GM18508 (cell line): ENCODE data around the gene ILDR2.

ENCODE experiments used
- ATAC-seq: cut with Tn5 transposase; IDR thresholded peaks from one replicate; pipeline ENCODE4 v1.9.1; 2021; ENCODE audit warnings: moderate number of reproducible peaks; ENCODE audit not compliant: insufficient read depth, unreplicated experiment

Gene ILDR2

GRCh38 chr1:166975361-166976129 is at the start of gene ILDR2:
ILDR2 (minus strand) TSS chr1:166975540; CDS start chr1:166975268, 272 bp downstream.
- ATAC-seq, result no peak

- ATAC-seq, result peak; percentile 92
Measured at GRCh38 chr1:167022384-167022783, 47.0 kb upstream of the ILDR2 start.

GRCh38 chr1:167016100-167016750 is 40.9 kb upstream of the ILDR2 start:
- no peak for ATAC-seq

- no peak for ATAC-seq
Measured at GRCh38 chr1:167013108-167013929, 38.0 kb upstream of the ILDR2 start.

GRCh38 chr1:167012570-167012969 is 37.2 kb upstream of the ILDR2 start:
- no peak for ATAC-seq

- no peak for ATAC-seq
Measured at GRCh38 chr1:167011560-167012191, 36.3 kb upstream of the ILDR2 start.

- no peak for ATAC-seq
Measured at GRCh38 chr1:167003711-167004110, 28.4 kb upstream of the ILDR2 start.

- ATAC-seq, result no peak
Measured at GRCh38 chr1:167002354-167002753, 27.0 kb upstream of the ILDR2 start.

GRCh38 chr1:167000546-167000945 is 25.2 kb upstream of the ILDR2 start:
- no peak for ATAC-seq

- ATAC-seq, result no peak
Measured at GRCh38 chr1:166999500-167000055, 24.2 kb upstream of the ILDR2 start.

GRCh38 chr1:166999075-166999474 is 23.7 kb upstream of the ILDR2 start:
- no peak for ATAC-seq

- ATAC-seq, result no peak
Measured at GRCh38 chr1:166988974-166989515, 13.7 kb upstream of the ILDR2 start, which contains the start of gene MAEL. MAEL (plus strand) TSS chr1:166989280; CDS start chr1:166989353, 73 bp downstream.

GRCh38 chr1:166981589-166981988 is 6.2 kb upstream of the ILDR2 start:
- no peak for ATAC-seq

GRCh38 chr1:166980818-166981217 is 5.5 kb upstream of the ILDR2 start:
- ATAC-seq, result no peak

GRCh38 chr1:166980383-166980782 is 5.0 kb upstream of the ILDR2 start:
- no peak for ATAC-seq

GRCh38 chr1:166978821-166979220 is 3.5 kb upstream of the ILDR2 start:
- ATAC-seq, result peak; percentile 48

- ATAC-seq, result no peak
Measured at GRCh38 chr1:166977951-166978350, 2.6 kb upstream of the ILDR2 start.

- ATAC-seq, result no peak
Measured at GRCh38 chr1:166974647-166975345, 544 bp downstream of the ILDR2 start.

- ATAC-seq, result no peak
Measured at GRCh38 chr1:166972826-166973225, 2.5 kb downstream of the ILDR2 start.
